K562 (cell line): ENCODE data around the gene CGNL1. TPM values are rescaled to one million over a fixed set of nuclear protein-coding genes. Genes with fewer than 3 reads are reported as not detected.

Experiments
- ATAC-seq: fragments of 200-7000 bp; cut with Tn5 transposase; 3 replicates; pipeline ENCODE4 v1.9.1; 2020; ENCODE audit warnings: moderate library complexity
- BruUV-seq: library from RNA; stranded (reverse); fragments of 400-500 nt; replicated peaks from 2 replicates; lab custom pipeline; 2021; lab: Mats Ljungman, UMichigan
- CTCF ChIA-PET: fragments of 300-600 bp; formaldehyde crosslinking; extraction: SDS; loops from one replicate; lab custom pipeline; 2021; ENCODE audit warnings: low intra/inter-chr PET ratio; lab: Yijun Ruan, JAX
- POLR2A ChIA-PET: fragments of 300-600, 350-650 bp; sonication (Branson Sonifier 250); formaldehyde crosslinking; extraction: SDS; loops from one replicate; lab custom pipeline; 2021; ENCODE audit warnings: antibody characterized with exemption, inconsistent platforms; lab: Yijun Ruan, JAX
- DNase-seq, 4 experiments: peaks; one replicate each; pipeline versions ENCODE4 v3.0.0 to v3.0.0-alpha.2; 2011 to 2018; ENCODE audit warnings: low spot score in 3 of 4, mixed read lengths in 3 of 4; ENCODE audit errors: extremely low read depth in 1 of 4
- FAIRE-seq: peaks from 2 replicates; lab custom pipeline; 2011; peaks lifted over from hg19 to GRCh38; lab: Jason Lieb, UNC
- H2AFZ ChIP-seq: 2 replicates; pipeline ENCODE4 v1.6.0; 2011; ENCODE audit warnings: low read depth, low read length, control low read depth, inconsistent platforms
- H3K27ac ChIP-seq: fragments of 200-600 bp; 3 replicates; pipeline ENCODE4 v1.8.0; 2011; ENCODE audit warnings: low read depth, mild to moderate bottlenecking, control low read depth, inconsistent platforms, low read length, moderate library complexity, mixed read lengths; ENCODE audit errors: extremely low read depth
- H3K27me3 ChIP-seq, 2 experiments: fragments of 300-600 bp in 1 of 2; 2 replicates in 1 of 2; 3 replicates in 1 of 2; pipeline versions ENCODE4 v1.6.0 to v1.8.0; 2011; ENCODE audit warnings: inconsistent platforms in 2 of 2, low read length in 2 of 2, mild to moderate bottlenecking in 1 of 2, mixed read lengths in 1 of 2, moderate library complexity in 1 of 2; ENCODE audit not compliant: control insufficient read depth in 2 of 2, insufficient read depth in 2 of 2
- H3K36me3 ChIP-seq: fragments of 300-600 bp; 3 replicates; pipeline ENCODE4 v1.8.0; 2011; ENCODE audit warnings: mild to moderate bottlenecking, low read length, inconsistent platforms; ENCODE audit not compliant: control insufficient read depth, insufficient read depth
- H3K4me1 ChIP-seq, 2 experiments: fragments of 200-600 bp in 1 of 2; replicated peaks in 1 of 2; 2 replicates in 1 of 2; 3 replicates in 1 of 2; pipeline versions ENCODE4 v1.5.1 to v1.8.0; 2011; ENCODE audit warnings: inconsistent platforms in 2 of 2, low read length in 2 of 2, mild to moderate bottlenecking in 1 of 2, mixed read lengths in 1 of 2, moderate library complexity in 1 of 2; ENCODE audit not compliant: control insufficient read depth in 2 of 2, insufficient read depth in 2 of 2
- H3K4me2 ChIP-seq: 2 replicates; pipeline ENCODE4 v1.6.1; 2011; ENCODE audit warnings: low read length, control low read depth, inconsistent platforms, mixed read lengths; ENCODE audit not compliant: insufficient read depth
- H3K4me3 ChIP-seq: fragments of 200-600 bp; sonication (generic), shearing (Covaris generic); 2 replicates; pipeline ENCODE4 v1.5.1; 2016; ENCODE audit warnings: control low read depth, inconsistent platforms
- H3K79me2 ChIP-seq: fragments of 200-600 bp; 3 replicates; pipeline ENCODE4 v1.8.0; 2011; ENCODE audit warnings: low read length, inconsistent platforms; ENCODE audit not compliant: control insufficient read depth, insufficient read depth
- H3K9ac ChIP-seq, 2 experiments: 2 replicates each; pipeline versions ENCODE4 v1.6.0 to v1.6.1; 2011; ENCODE audit warnings: low read depth in 2 of 2, low read length in 2 of 2, control low read depth in 1 of 2, inconsistent platforms in 1 of 2, mild to moderate bottlenecking in 1 of 2, mixed read lengths in 1 of 2; ENCODE audit not compliant: insufficient read depth in 1 of 2
- H3K9me1 ChIP-seq: one replicate; pipeline ENCODE4 v1.6.0; 2011; ENCODE audit warnings: inconsistent platforms, mild to moderate bottlenecking, low read length, moderate library complexity; ENCODE audit not compliant: control insufficient read depth, insufficient read depth
- H3K9me3 ChIP-seq: replicated peaks from 2 replicates; pipeline ENCODE4 v1.5.1; 2011; ENCODE audit warnings: low read depth, low read length, inconsistent platforms; ENCODE audit not compliant: control insufficient read depth, insufficient read depth
- H4K20me1 ChIP-seq: replicated peaks from 2 replicates; pipeline ENCODE4 v1.6.1; 2011; ENCODE audit warnings: low read length, inconsistent platforms, mixed read lengths; ENCODE audit not compliant: control insufficient read depth, insufficient read depth
- BRF2 ChIP-seq: IDR thresholded peaks from 3 replicates; pipeline ENCODE4 v1.6.1; 2011; ENCODE audit warnings: borderline replicate concordance, mild to moderate bottlenecking; ENCODE audit not compliant: insufficient read length, insufficient read depth
- CBX2 ChIP-seq: fragments of 200-600 bp; sonication (generic); IDR thresholded peaks from one replicate; pipeline ENCODE4 v1.6.1; 2012; ENCODE audit warnings: mild to moderate bottlenecking, low read length, inconsistent platforms; ENCODE audit not compliant: insufficient read depth, poor library complexity, severe bottlenecking
- FOSL1 ChIP-seq: fragments of 200-800 bp; sonication (Bioruptor generic); conservative IDR thresholded peaks from 2 replicates; pipeline ENCODE4 v1.6.1; 2016; ENCODE audit warnings: missing genetic modification characterization, missing compliant biosample characterization
- KAT8 ChIP-seq: fragments of 450-650 bp; IDR thresholded peaks from 2 replicates; pipeline ENCODE4 v1.6.1; 2016; ENCODE audit warnings: low read depth, mild to moderate bottlenecking
- PTBP1 ChIP-seq: fragments of 200-400 bp; formaldehyde crosslinking; IDR thresholded peaks from 2 replicates; pipeline ENCODE4 v1.6.1; 2017; ENCODE audit warnings: low read depth, low read length
- RUNX1 ChIP-seq: sonication (generic); IDR thresholded peaks from 2 replicates; pipeline ENCODE4 v1.6.1; 2016; ENCODE audit warnings: antibody characterized with exemption, low read depth
- TAF9B ChIP-seq: fragments of 450-650 bp; IDR thresholded peaks from 2 replicates; pipeline ENCODE4 v1.6.1; 2018; ENCODE audit warnings: mild to moderate bottlenecking; ENCODE audit not compliant: partially characterized antibody
- ZNF253 ChIP-seq: fragments of 250-450 bp; sonication (Bioruptor Pico); conservative IDR thresholded peaks from 2 replicates; pipeline ENCODE4 v1.6.1; 2021; ENCODE audit warnings: mild to moderate bottlenecking
- ZNF316 ChIP-seq: fragments of 450-650 bp; IDR thresholded peaks from 2 replicates; pipeline ENCODE4 v1.6.1; 2016
- ZNF445 ChIP-seq: fragments of 250-450 bp; sonication (Bioruptor Pico); IDR thresholded peaks from 2 replicates; pipeline ENCODE4 v1.4.0; 2020; ENCODE audit warnings: low read depth, mild to moderate bottlenecking, moderate library complexity
- ZNF778 ChIP-seq: fragments of 450-650 bp; formaldehyde crosslinking; IDR thresholded peaks from 2 replicates; pipeline ENCODE4 v1.4.0; 2020; ENCODE audit warnings: mild to moderate bottlenecking, moderate library complexity
- WGBS: fragments of 100-300 bp; shearing (Covaris generic); methylation state at CpG from one replicate; pipeline ENCODE4 v1.1.6; 2016; ENCODE audit warnings: low coverage, mixed read lengths; ENCODE audit not compliant: insufficient coverage; ENCODE audit errors: missing lambda C conversion rate; 5-methylcytosine and 5-hydroxymethylcytosine counted together
- in situ Hi-C: fragments of 300-500 bp; cut with MboI; formaldehyde crosslinking; loops from 4 replicates; pipeline ENCODE4 v1.15.0; 2018; ENCODE audit warnings: inconsistent platforms, mixed read lengths
- intact Hi-C: fragments of 100-400 bp; cut with micrococcal nuclease; formaldehyde crosslinking; loops from 2 replicates; pipeline ENCODE4 v1.14.2; 2022
- polyA plus RNA-seq, 8 experiments: library from polyadenylated mRNA; depleted of rRNA in 4 of 8; stranded (reverse) in 5 of 8; unstranded in 3 of 8; fragments of >200 nt; fragmentation: Nextera tagmentation in 2 of 8; fragmentation: Illumina TruSeq in 1 of 8; extraction: Ambion mirVana in 2 of 8; extraction: Trizol in 1 of 8; gene quantifications; 2 replicates each; pipeline versions ENCODE4 v1.2.1 to v1.2.3, GENCODE V29; 2011 to 2014; ENCODE audit warnings: inconsistent platforms in 1 of 8, missing spikeins in 1 of 8
- total RNA-seq, 7 experiments: library from RNA; depleted of rRNA in 6 of 7; stranded (reverse); fragments of >200 nt in 6 of 7; fragmentation: Illumina TruSeq in 2 of 7; extraction: Trizol in 2 of 7; gene quantifications; 2 replicates each; pipeline versions ENCODE4 v1.2.1 to v1.2.3, GENCODE V29; 2011 to 2021; ENCODE audit warnings: low replicate concordance in 1 of 7
- TF ChIP-seq, protein P1 (sequence below): fragments of 150-350 bp; IDR thresholded peaks from 2 replicates; pipeline ENCODE4 v1.6.1; 2014; ENCODE audit warnings: low read depth, mild to moderate bottlenecking, low read length, borderline replicate concordance

CGNL1 gene
- total and polyA plus RNA-seq, 9 of the 15 experiments (the other 6 are each of a cell fraction or from before 2014, with no cell fraction given) = 0.01 to 0.07 TPM; not detected in 7

GRCh38 chr15:57440799-57441198 is 64.5 kb downstream of the CGNL1 start:
- peaks cover 0 to 4% of the 10 kb centered on the region in 2 experiments; a peak in 1 of 5 replicates for H3K4me1 ChIP-seq
- ATAC-seq (no peak), FAIRE-seq (no peak), DNase-seq (no peak)
- WGBS = 8% methylated on average over 1 of the region's 1 CpG
- no peaks in the 10 kb centered on the region for H3K9me3 ChIP-seq
- ChIA-PET POLR2A (no interaction called here), CTCF (no interaction called here)
- no peaks in the 10 kb centered on the region for H3K79me2 ChIP-seq
- BruUV-seq = no TSS peak
- intact Hi-C loops = no loop called here
- no peak overlapping the region for H3K9ac ChIP-seq
- no peak overlapping the region for H3K4me3 ChIP-seq
- peaks cover 26 to 38% of the 10 kb centered on the region in 2 experiments for H3K27me3 ChIP-seq
- in situ Hi-C loops = no loop called here
- TF ChIP-seq ZNF778 = no peak
- TF ChIP-seq PTBP1 = no peak
- 0 out of 2 replicates have a peak, but pooled peaks have one; percentile 22 for TF ChIP-seq FOSL1 (tag)
- H3K4me2 ChIP-seq = no peak overlapping the region
- no peak overlapping the region for H3K27ac ChIP-seq
- no peaks in the 10 kb centered on the region for H3K36me3 ChIP-seq
- no peaks in the 10 kb centered on the region for H3K9me1 ChIP-seq
- H2AFZ ChIP-seq = no peak overlapping the region
- H4K20me1 ChIP-seq = no peaks in the 10 kb centered on the region

GRCh38 chr15:57442335-57442734 is 66.0 kb downstream of the CGNL1 start:
- in situ Hi-C loops = no loop called here

More at GRCh38 chr15:57442335-57442734, 66.0 kb downstream of the CGNL1 start:
- Histone ChIP-seq H3K79me2 (no peaks in the 10 kb centered on the region), H3K27ac (no peak overlapping the region), H3K4me2 (no peak overlapping the region), H3K27me3 (peaks cover 26 to 38% of the 10 kb centered on the region in 2 experiments), H3K9ac (no peak overlapping the region), H3K9me1 (no peaks in the 10 kb centered on the region), H3K4me3 (no peak overlapping the region), H3K36me3 (no peaks in the 10 kb centered on the region), H4K20me1 (no peaks in the 10 kb centered on the region), H3K4me1 (peaks cover 0 to 4% of the 10 kb centered on the region in 2 experiments; a peak in 1 of 5 replicates), H2AFZ (no peak overlapping the region), H3K9me3 (no peaks in the 10 kb centered on the region)
- BruUV-seq = no TSS peak
- no peak for DNase-seq
- CTCF ChIA-PET = no interaction called here
- TF ChIP-seq KAT8 = no peak
- no peak for TF ChIP-seq ZNF253 (CRISPR knock-in tag)
- TF ChIP-seq ZNF445 (CRISPR knock-in tag) = no peak
- TF ChIP-seq TAF9B = no peak
- TF ChIP-seq, protein P1, sequence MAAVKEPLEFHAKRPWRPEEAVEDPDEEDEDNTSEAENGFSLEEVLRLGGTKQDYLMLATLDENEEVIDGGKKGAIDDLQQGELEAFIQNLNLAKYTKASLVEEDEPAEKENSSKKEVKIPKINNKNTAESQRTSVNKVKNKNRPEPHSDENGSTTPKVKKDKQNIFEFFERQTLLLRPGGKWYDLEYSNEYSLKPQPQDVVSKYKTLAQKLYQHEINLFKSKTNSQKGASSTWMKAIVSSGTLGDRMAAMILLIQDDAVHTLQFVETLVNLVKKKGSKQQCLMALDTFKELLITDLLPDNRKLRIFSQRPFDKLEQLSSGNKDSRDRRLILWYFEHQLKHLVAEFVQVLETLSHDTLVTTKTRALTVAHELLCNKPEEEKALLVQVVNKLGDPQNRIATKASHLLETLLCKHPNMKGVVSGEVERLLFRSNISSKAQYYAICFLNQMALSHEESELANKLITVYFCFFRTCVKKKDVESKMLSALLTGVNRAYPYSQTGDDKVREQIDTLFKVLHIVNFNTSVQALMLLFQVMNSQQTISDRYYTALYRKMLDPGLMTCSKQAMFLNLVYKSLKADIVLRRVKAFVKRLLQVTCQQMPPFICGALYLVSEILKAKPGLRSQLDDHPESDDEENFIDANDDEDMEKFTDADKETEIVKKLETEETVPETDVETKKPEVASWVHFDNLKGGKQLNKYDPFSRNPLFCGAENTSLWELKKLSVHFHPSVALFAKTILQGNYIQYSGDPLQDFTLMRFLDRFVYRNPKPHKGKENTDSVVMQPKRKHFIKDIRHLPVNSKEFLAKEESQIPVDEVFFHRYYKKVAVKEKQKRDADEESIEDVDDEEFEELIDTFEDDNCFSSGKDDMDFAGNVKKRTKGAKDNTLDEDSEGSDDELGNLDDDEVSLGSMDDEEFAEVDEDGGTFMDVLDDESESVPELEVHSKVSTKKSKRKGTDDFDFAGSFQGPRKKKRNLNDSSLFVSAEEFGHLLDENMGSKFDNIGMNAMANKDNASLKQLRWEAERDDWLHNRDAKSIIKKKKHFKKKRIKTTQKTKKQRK = no peak
- TF ChIP-seq CBX2 = no peak
- no peak for TF ChIP-seq ZNF316
- no peak for TF ChIP-seq RUNX1
- no peak for TF ChIP-seq BRF2
- no peak for ATAC-seq
- 0% methylated on average over 3 of the region's 3 CpGs for WGBS
- intact Hi-C loops = no loop called here
- no peak for FAIRE-seq
- POLR2A ChIA-PET = no interaction called here
